ENCODE data around the gene GALNT12. TPM values are rescaled to one million over a fixed set of nuclear protein-coding genes. Genes with fewer than 3 reads are reported as not detected.

GALNT12 gene
- total RNA-seq, 1 experiment from 2014 or later: 14.8 TPM

DNA sequence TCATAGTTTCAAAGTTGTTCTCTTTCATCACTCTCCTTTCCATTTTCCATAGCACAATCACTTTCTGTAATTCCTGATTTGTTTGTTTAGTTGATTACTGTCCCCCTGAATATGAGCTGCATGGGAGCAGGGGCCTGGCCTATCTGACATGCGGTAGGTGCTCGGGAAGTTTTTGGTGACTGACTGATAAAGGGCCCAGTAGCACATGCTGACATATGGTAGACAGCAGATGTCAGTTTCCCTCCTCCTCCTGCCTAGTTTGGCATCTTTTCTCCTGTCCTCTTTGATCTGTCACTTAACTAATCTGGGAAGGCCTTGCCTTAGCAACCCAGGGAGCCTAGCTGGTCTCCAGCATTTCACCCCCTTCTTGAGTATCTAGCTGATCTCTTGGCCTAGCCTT, 14.4 kb downstream of the GALNT12 start:
- no peaks in the 10 kb centered on the region for H3F3A ChIP-seq (ENCODE audit: low read length, unreplicated experiment)
- no TSS peak for BruUV-seq (replicated peaks)
- no peaks in the 10 kb centered on the region for H3K27me3 ChIP-seq (ENCODE audit: low read length)
- no peak overlapping the region for H3K9ac ChIP-seq (ENCODE audit: low read length)
- no peaks in the 10 kb centered on the region for H3K9me3 ChIP-seq (ENCODE audit: low read length)
- POLR2A ChIA-PET (ENCODE audit: unreplicated experiment): no interaction called here
- no peaks in the 10 kb centered on the region for H3K9me2 ChIP-seq (replicated peaks; ENCODE audit: low read length)
- DNase-seq (no peak), ATAC-seq (no peak)
- intact Hi-C loops (cut with micrococcal nuclease): no loop called here
- CTCF ChIA-PET: no interaction called here
- H3K4me3 ChIP-seq (ENCODE audit: low read length): no peak overlapping the region
- no peak overlapping the region for H2AFZ ChIP-seq (ENCODE audit: low read length)
- H4K20me1 ChIP-seq (ENCODE audit: low read length): no peaks in the 10 kb centered on the region
- no peaks in the 10 kb centered on the region for H3K4me1 ChIP-seq (ENCODE audit: insufficient read depth, low read length)
- no peak overlapping the region for H3K27ac ChIP-seq (ENCODE audit: low read length)
- H3K79me2 ChIP-seq (ENCODE audit: low read length): no peaks in the 10 kb centered on the region
- no peak overlapping the region for H3K4me2 ChIP-seq (ENCODE audit: low read length)
- no peaks in the 10 kb centered on the region; the same call in 1 of the 2 replicates for H3K36me3 ChIP-seq (ENCODE audit: low read depth, low read length)
- no peak for TF ChIP-seq EZH2 (IDR thresholded peaks at IDR 0.05; ENCODE audit: low read length, unreplicated experiment)
- TF ChIP-seq EZH2phosphoT487 (IDR thresholded peaks at IDR 0.05; ENCODE audit: borderline replicate concordance, low read length): no peak
- TF ChIP-seq, protein P1, sequence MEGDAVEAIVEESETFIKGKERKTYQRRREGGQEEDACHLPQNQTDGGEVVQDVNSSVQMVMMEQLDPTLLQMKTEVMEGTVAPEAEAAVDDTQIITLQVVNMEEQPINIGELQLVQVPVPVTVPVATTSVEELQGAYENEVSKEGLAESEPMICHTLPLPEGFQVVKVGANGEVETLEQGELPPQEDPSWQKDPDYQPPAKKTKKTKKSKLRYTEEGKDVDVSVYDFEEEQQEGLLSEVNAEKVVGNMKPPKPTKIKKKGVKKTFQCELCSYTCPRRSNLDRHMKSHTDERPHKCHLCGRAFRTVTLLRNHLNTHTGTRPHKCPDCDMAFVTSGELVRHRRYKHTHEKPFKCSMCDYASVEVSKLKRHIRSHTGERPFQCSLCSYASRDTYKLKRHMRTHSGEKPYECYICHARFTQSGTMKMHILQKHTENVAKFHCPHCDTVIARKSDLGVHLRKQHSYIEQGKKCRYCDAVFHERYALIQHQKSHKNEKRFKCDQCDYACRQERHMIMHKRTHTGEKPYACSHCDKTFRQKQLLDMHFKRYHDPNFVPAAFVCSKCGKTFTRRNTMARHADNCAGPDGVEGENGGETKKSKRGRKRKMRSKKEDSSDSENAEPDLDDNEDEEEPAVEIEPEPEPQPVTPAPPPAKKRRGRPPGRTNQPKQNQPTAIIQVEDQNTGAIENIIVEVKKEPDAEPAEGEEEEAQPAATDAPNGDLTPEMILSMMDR (conservative IDR thresholded peaks at IDR 0.05; ENCODE audit: low read depth, low read length): no peak

DNA sequence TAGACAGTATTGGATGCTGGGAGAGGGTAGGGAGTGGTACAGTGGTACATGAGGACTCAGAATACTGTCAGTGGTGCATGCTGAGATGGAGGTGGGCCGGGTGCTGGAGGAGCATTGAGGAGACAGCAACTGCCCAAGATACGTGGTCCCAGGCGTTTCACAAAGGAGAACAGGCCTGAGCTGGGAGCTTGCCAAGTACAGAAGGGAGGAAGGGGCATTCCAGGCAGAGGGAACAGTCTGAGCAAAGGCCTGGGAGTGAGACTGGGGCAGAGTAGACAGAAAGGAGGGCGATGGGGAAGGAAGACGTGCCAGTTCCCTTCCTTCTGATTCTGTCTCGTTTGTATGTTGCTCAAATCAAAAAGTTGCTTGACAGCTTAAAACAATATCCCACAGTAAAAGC, 15.2 kb downstream of the GALNT12 start:
- H3K27ac ChIP-seq (ENCODE audit: low read length): no peak overlapping the region
- H3K9ac ChIP-seq (ENCODE audit: low read length): no peak overlapping the region
- TF ChIP-seq EZH2 (IDR thresholded peaks at IDR 0.05; ENCODE audit: low read length, unreplicated experiment) (no peak), EZH2phosphoT487 (IDR thresholded peaks at IDR 0.05; ENCODE audit: borderline replicate concordance, low read length) (no peak)
- TF ChIP-seq, protein P1 (conservative IDR thresholded peaks at IDR 0.05; ENCODE audit: low read depth, low read length): no peak
- H2AFZ ChIP-seq (ENCODE audit: low read length): no peak overlapping the region
- H3K27me3 ChIP-seq (ENCODE audit: low read length): no peaks in the 10 kb centered on the region
- POLR2A ChIA-PET (ENCODE audit: unreplicated experiment): no interaction called here
- no peaks in the 10 kb centered on the region for H3K79me2 ChIP-seq (ENCODE audit: low read length)
- H3F3A ChIP-seq (ENCODE audit: low read length, unreplicated experiment): no peaks in the 10 kb centered on the region
- no peak for ATAC-seq
- CTCF ChIA-PET: no interaction called here
- H3K9me2 ChIP-seq (replicated peaks; ENCODE audit: low read length): no peaks in the 10 kb centered on the region
- no peaks in the 10 kb centered on the region for H3K9me3 ChIP-seq (ENCODE audit: low read length)
- BruUV-seq (replicated peaks): no TSS peak
- intact Hi-C loops (cut with micrococcal nuclease): no loop called here
- no peaks in the 10 kb centered on the region; the same call in 1 of the 2 replicates for H3K36me3 ChIP-seq (ENCODE audit: low read depth, low read length)
- H3K4me2 ChIP-seq (ENCODE audit: low read length): no peak overlapping the region
- H4K20me1 ChIP-seq (ENCODE audit: low read length): no peaks in the 10 kb centered on the region
- H3K4me3 ChIP-seq (ENCODE audit: low read length): no peak overlapping the region
- no peak for DNase-seq
- H3K4me1 ChIP-seq (ENCODE audit: insufficient read depth, low read length): no peaks in the 10 kb centered on the region

DNA sequence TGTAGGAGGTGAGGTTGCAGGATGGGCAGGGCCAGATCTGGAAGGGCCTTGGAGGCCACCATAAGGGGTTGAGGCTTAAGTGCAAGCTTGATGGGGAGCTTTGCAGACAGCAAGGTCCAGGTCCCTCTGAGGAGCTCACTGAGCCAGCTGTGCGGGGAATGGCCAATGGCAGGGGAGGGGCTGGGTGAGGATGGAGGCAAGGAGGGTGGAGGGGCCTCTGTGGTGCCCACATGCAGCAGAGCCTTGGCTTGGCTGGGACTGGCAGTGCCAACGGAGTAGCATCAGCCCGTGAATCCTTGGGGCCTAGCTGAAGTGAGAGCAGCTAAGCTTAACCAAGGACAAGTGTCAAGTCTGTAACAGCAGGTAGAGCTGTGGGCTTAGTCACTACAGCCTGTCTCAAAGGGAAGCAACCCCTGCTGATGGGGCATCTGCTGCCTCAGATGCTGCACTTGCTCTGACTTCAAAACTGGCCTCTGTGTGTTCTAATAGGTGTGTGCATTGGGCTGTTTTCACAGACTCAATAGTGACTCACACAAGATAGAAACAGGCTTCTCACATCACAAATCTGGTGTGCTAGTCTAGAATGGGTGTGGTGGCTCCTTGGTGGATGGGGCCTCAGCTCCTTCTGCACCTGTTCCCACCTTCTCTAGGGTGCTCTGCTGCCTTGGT, 16.3 kb downstream of the GALNT12 start:
- Histone ChIP-seq H3K4me3 (ENCODE audit: low read length) (no peak overlapping the region), H3K9ac (ENCODE audit: low read length) (no peak overlapping the region), H2AFZ (ENCODE audit: low read length) (no peak overlapping the region), H3K27ac (ENCODE audit: low read length) (no peak overlapping the region), H3F3A (ENCODE audit: low read length, unreplicated experiment) (no peaks in the 10 kb centered on the region), H3K9me2 (replicated peaks; ENCODE audit: low read length) (no peaks in the 10 kb centered on the region), H3K27me3 (ENCODE audit: low read length) (no peaks in the 10 kb centered on the region), H3K36me3 (ENCODE audit: low read depth, low read length) (no peaks in the 10 kb centered on the region), H4K20me1 (ENCODE audit: low read length) (no peaks in the 10 kb centered on the region), H3K4me2 (ENCODE audit: low read length) (no peak overlapping the region), H3K4me1 (ENCODE audit: insufficient read depth, low read length) (no peaks in the 10 kb centered on the region), H3K79me2 (ENCODE audit: low read length) (no peaks in the 10 kb centered on the region), H3K9me3 (ENCODE audit: low read length) (no peaks in the 10 kb centered on the region)
- ChIA-PET POLR2A (ENCODE audit: unreplicated experiment) (no interaction called here), CTCF (no interaction called here)
- DNase-seq (peak; percentile 36), ATAC-seq (peak; percentile 70)
- TF ChIP-seq, protein P1 (conservative IDR thresholded peaks at IDR 0.05; ENCODE audit: low read depth, low read length): no peak
- TF ChIP-seq EZH2 (IDR thresholded peaks at IDR 0.05; ENCODE audit: low read length, unreplicated experiment) (no peak), EZH2phosphoT487 (IDR thresholded peaks at IDR 0.05; ENCODE audit: borderline replicate concordance, low read length) (no peak)
- intact Hi-C loops (cut with micrococcal nuclease): no loop called here
- no TSS peak for BruUV-seq (replicated peaks)
